GM18868 (cell line): ENCODE measurements around the gene KCNA4.
"Not testable (repeated sequence)": the region's sequence is repeated elsewhere in the genome, so short reads cannot be mapped to it uniquely, and the experiment has no call there.

Experiments
- ATAC-seq: cut with Tn5 transposase; IDR thresholded peaks from one replicate; pipeline ENCODE4 v1.9.1; 2021; ENCODE audit warnings: mild to moderate bottlenecking, moderate library complexity; ENCODE audit not compliant: unreplicated experiment

Gene KCNA4

DNA sequence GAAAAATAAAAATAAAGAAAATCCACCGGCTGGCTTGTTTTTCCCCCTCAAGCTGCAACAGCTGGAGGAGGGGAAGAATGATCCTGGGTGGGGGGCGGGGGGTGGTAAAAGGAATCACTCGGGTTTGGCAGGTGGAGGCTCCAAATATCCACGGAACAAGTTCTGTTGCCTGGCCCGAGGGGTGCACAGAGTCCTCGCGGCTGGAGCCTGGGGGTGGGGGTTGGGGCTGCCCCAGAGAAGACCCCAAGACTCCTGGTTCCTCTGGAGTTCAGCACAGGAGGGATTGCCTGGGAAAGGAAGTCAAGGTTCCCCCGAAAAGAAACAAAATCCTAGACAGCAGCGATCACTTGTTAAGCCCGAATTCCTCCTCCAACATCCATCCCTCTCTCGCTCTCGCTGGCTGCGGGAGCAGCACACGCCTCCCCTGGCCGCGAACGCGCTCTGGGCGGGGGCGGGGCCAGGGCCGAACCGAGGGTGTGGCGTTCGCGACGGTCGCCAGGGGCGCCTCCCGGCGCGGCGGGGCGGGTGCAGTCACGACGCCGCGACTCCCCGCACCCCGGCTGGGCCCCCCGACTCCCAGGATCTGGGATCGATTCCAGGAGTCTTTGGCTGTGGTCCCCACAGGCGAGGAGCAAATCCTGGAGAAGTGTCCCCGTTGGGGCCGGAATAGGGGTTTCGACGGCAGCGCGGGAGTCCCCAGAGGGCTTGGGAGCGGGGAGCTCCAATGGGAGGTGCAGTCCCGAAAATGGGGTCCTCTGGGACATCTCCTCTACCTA is at the start of gene KCNA4:
Gene KCNA4, minus strand, starts transcription at position 443 of the 776 bp plus-strand sequence. CDS start 4,352 bp downstream, outside the sequence.
- ATAC-seq = no peak

DNA sequence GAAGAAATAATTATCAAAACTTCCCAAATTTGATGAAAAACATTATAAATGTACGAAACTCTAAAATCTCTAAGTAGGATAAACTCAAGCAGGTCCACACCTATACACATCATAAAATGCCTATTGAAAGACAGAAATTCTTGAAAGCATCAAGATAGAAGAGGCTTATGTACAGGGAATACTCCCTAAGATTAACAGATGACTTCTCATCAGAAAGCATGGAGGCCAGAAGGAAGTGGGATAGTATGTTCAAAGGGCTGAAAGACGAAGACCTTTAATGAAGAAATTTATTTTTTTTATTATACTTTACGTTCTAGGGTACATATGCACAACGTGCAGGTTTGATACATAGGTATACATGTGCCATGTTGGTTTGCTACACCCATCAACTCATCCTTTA is 45.3 kb upstream of the KCNA4 start:
- no peak for ATAC-seq

DNA sequence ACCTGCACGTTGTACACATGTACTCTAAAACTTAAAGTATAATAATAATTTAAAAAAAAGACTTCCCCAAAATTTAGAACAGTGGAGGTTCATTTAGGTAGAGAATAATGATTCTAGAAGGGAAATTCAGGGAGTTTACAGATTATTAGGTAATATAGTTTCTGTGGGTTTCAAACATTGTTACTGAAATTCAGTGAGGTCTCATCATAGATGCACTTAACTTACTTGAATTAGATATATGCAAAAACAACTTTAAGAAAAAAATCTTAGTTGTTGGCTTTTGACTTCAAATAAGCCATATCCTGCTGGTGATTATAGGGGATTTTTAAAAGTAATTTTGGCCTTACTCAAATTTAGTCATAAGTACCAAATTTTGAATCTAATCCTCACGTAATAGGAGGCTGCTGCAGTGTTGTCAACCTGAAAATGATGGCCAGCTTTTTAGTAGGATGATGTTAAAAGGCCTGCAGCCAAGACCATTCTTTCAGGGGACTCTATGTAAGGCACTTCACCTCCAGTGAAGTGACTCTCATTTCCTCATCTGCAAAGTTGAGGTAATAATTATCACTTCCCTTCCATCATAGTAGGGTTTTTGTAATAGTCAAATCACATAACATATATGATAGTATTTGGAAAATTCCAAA is 42.5 kb upstream of the KCNA4 start:
- peak; percentile 52 for ATAC-seq

DNA sequence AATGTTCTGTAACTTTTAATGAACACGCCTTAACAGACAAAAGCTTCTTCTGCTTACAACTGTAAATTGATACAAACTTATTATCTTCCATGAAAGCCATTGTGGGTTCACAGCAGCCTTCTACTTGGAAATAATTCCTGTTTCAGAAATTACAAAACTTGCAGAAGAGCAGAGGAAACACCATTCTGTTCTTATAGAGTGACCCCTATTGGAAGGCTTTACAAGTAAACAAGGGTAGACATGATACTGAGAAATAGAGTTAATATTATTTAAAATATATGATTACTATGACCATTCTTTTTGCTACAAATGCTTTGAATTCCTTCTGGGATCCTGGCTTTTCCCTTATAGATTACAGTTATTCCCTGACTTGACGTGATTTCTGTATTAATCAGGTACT is 32.4 kb upstream of the KCNA4 start:
- no peak for ATAC-seq

DNA sequence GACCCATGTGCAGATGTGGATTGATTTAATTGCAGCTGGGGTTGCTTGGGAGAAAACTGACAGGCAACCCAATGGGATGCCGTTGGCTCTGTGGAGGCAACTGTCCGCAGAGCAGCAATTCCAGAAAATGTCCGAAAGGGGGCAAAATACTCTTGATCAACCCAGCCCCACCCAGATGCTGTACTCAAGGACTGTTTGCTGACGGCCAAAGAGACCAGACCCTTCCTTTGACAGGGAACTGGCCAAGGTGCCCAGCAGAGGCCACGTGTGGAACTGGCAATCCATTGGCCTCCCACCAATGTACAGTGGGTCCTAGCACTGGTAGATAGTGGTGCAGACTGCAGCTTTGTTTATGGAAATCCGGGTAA is 29.7 kb upstream of the KCNA4 start:
- ATAC-seq = peak; percentile 76

DNA sequence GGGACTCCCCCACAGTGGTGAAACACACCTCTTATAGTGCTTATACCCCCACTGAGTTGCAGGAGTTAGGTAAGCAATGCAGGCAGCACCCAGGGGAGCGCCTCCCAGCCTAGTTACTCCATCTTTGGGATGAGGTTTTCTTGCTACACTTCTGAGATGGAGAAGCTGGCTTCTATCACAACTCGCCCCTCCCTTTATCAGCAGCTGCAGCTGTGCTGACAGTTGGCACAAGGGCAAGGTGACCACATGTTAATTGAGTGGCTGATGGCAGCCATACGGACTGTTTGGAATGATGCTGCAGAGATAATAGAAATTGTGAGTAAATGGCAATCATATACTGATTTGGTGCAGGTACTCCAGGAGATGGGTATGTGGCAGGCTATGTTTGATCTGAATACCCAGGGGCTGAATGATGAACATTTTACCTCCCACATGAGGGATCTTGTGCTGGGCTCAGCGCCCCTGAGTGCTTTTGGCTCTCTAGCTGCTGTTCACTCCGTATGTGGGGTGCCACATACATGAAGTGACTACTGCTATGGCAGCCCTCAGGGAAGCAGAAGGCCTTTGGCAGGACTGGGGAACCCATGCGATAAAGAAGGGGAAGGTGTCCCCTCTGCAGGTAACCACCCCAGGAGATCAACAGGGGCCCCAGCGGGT is 29.2 kb upstream of the KCNA4 start:
- peak; percentile 8 for ATAC-seq

DNA sequence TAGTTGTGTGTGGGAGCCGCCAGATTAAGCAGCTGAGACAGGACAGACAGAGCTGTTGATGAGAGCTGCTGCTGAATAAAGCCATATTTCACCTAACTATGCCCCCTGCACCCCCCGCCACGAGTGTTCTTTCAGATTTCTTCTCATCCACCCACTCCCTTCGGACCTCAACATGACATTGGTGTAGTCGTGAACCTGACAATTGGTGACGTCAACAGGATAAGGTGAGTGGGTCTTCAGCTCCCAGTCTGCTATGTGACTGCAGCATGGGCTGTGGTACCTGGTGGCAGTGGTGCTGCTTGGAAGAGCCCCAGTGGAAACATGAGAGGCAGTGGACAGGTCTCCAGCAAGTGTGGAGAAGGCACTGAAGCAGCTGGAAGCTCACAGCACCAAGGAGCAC is 28.3 kb upstream of the KCNA4 start:
- no peak for ATAC-seq

DNA sequence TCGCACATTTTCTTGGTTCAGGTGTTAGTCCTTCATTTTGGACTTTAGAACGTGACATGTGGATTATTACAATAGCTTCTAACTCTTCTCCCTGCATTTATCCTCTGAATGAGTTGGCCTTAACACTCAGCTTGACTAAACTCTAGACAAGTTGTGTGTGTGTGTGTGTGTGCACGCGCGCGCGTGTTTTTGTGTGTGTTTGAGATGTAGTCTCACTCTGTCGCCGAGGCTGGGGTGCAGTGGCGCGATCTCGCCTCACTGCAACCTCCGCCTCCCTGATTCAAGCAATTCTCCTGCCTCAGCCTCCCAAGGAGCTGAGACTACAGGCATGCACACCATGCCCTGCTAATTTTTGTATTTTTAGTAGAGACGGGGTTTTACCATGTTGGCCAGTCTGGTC is 24.3 kb upstream of the KCNA4 start:
- ATAC-seq = no peak

DNA sequence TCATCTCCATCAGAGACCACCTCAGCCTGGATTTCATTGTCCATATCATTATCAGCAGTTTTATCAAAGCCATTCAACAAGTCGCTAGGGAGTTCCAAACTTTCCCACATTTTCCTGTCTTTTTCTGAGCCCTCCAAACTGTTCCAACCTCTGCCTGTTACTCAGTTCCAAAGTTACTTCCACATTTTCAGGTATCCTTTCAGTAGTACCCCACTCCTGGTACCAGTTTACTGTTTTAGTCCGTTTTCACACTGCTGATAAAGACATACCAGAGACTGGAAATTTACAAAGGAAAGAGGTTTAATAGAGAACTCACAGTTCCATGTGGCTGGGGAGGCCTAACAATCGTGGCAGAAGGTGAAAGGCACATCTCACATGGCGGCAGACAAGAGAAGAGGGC is 17.9 kb upstream of the KCNA4 start:
- not testable (repeated sequence) for ATAC-seq

DNA sequence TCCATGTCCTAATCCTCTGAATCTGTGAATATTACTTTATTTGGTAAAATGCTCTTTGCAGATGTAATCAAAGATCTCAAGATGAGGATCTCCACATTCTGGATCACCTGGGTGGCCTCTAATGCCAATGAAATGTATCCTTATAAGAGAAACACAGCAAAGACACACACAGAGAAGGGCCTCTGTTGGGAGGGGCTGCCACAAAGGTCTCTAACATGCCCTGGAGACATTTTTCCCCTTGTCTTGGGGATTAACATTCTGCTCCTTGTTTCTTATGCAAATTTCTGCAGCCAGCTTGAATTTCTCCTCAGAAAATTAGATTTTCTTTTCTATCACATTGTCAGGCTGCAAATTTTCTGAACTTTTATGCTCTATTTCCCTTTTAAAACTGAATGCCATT is 17.3 kb upstream of the KCNA4 start:
- ATAC-seq = not testable (repeated sequence)

DNA sequence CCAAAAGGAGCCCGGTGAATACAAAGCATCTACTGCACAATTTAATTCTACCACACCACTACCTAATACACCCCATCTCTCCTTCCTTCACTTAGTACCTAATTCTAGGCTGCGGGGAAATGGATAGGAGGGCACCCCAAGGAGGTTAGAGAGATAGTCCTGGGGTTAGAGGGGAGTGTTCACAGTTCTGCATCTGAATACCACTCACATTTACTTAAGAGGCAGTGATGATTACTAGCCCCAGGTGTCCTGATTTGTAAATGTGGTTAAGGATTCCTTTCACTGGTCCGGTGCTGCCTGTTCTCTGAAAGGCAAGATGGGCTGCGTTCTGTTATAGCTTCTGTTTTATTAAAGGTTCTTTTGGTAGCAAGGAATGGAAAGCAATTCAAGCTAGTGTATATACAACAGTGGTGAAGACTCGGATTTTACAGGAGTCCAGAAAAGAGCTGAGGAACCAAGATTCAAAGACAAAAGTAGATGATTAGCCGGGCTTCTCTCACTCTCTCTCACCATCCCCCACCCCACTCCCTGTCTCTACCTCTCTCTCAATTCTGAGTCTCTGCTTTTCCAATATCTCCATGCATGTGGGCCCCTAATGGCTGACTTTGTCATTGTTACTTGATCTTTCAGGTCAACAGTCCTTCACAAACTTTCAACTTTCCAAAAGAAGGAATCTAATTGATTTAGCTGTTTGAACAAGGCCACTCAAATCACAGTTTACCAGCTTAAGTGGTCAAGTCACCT is 8.7 kb upstream of the KCNA4 start:
- no peak for ATAC-seq

DNA sequence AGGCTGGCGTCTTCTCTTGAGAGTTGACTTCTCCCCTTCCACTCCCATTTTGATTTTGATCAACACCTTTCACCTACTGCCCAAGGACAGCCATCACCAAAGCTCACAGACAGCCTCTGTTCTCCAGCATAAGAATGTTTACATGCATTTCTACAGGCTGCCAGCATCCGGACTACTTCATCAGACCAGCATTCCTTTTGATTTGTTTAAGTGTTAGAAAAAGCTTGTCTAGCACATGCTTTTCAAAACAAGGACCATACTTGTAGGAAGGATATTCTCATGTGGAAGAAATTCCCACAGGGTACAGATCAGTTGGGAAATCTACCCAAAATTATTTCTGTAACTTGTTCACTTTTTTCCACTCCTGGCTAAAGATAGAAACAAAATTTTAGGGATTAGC is 6.2 kb upstream of the KCNA4 start:
- no peak for ATAC-seq

DNA sequence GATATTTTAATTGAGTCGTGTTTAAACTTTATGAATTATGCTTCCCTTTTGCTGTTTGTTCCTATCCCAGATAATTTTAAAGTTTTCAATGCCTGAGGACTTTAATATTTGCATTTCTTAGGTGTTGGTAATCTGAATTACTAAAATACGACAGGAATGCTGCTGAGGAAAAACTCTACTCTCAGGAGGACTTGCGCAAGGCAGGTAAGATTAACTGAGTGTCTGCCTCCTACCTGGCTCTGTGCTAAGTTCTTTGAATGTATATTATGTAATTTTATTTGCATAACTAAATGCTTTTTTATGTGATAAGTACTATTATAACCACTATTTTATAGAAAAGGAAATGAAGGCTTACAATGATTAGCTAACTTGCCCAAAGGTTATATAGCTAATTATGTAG is 2.7 kb upstream of the KCNA4 start:
- ATAC-seq = no peak

DNA sequence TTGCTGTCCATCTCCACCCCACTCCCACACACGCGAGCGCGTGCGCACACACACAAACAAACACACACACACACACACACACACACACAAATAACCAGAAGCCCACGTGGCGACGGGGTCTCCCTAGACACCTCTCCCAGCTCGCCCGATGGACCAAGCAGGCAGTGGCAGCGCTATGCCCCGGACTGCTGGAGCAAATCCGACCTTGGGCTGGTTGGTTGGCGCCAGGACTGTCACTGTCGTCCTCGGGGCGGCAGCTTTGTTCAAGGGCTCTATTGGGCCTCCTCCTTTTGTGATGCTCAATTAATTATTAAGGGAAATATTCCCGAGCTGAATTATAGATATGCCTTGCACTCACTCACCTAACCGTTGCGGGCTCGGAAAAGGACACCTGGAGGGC is 1.7 kb upstream of the KCNA4 start:
- ATAC-seq = no peak

DNA sequence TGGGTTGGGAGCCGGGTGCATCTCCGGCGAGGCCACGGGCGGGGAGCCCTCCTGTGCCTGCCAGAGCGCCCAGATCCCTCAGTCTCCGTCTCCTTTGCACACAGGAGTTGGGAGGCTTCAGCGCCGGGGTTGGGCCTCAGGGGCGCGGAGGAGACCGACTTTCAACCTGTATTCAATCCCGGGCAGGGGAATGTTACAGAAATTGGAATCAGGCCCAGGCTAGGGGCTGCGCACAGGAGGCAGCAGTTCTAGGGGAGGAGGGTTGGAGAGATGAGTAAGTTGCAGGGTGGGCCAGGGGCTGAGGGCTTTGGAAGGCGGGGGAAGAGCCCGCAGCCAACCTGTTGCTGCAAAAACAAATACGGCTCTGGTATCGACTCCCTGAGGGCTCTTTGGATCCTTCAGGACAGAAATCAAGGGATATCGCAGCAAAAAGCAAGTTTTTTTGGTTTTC is 640 bp upstream of the KCNA4 start:
- no peak for ATAC-seq

DNA sequence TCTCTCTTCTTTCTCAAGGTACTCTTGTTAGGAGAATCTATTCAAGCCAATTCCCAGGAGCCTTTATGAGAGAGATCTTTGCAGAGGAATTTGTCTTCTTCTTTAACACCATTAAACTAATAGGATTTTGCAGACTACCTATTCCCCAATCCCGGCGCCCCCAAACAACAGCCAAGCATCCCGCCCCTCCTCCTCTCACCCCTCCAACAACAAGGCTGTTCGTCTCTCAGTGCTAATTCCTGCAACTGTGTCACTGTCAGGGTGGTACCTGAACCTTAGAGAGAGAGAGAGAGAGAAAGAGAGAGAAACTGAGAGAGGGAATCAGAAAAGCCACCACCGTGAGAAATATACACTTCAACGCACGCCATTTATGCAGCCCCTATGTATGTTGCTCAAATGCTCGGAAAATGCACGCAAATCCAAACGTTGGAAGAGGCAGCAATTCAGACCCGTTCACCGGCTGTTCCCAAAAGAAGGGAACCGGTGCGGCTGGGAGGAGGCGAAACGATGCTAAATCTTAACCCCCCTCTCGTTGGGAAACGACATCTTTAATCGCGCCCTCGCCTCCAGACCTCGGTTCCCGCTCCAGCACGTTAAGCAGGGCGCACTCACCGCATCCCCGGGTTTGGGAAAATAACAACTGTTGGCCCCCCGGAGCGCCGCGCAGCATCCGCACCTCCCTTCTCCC is 961 bp downstream of the KCNA4 start:
- no peak for ATAC-seq

DNA sequence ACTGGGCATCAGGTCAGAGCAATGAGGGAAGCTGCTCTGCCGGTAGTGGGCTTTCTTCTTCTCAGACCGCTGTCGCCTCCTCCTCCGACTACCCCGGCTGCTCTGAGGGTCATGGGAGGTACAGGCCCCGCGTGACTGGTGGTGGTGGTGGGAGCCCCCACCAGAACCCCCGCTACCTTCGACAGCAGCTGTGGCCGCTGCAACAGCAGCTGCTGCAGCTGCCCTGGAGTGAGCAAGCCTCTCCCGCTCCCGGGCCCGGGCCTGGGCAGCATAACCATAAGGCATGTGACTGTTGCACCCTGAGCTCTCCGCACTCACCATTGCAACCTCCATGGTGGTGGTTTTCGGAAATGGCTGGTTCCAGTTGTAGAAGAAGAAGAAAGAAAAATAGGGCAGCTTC is 4.5 kb downstream of the KCNA4 start:
- ATAC-seq = no peak

DNA sequence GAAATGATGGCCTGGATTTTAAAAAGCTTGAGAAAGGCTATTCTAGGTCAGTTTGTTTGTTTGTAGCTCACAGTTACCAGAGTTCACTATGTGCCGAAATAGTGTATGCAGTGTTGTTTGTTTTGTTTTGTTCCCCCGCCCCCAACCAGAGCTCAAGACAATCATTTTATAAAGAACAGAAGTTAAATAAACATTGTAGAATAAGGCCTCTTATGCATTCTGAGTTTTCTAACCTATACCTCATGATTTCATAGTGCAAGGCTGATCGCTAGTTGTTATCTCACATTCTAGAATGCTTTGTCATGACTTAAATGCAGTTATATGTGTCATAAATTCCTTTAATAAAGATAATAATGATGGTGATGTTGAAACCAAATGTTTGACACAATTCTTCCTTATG is 7.8 kb downstream of the KCNA4 start:
- ATAC-seq = no peak

DNA sequence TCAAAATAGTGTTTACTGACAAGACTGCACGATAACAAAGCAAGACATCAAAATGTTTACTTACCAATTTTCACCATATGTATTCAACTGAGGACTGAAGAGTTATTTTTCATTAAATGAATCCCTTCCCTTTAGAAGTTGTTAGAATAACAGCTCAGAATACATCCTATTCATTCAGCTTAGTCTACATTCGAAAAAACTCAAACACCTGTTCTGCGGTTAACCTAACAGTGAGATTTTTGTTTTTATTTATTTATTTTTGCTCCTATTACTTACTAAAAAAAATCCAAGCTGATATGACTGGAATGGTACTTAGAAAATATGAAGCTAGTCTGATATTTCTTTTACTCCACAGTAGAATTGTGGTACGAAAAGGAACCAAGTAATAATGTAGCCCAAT is 10.0 kb downstream of the KCNA4 start:
- ATAC-seq = no peak

DNA sequence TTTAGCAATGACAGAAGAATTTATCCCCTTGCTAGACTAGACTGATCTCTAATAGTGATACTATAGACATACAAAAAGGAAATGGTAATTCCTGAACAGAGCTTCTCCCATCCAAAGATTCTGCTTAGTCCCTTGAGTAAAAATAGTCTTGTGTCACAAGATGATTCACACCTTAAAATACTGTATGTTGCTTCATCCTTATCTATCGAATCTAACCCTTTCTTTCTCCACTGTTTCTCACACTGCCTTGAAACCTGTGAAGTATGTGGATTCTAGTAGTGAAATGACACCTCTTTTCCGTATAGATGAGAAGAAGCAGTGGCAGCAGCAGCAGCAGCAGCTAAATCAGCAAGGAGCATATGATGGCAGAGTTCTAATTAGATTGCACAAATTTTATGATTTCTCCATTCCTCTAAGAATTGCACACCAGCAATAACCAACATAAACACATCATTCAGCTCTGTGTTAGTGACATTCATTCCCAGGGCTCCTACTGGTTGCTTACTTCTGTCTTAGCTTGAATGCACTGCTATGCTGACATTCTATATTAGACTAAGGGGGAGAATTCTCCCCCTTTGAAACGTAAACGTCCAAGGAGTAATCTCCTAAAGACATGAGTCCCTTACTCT is 14.6 kb downstream of the KCNA4 start:
- ATAC-seq = no peak
